OCI-LY1 (cell line): ENCODE data around the gene VGLL3.
"Not testable (repeated sequence)": the region's sequence is repeated elsewhere in the genome, so short reads cannot be mapped to it uniquely, and the experiment has no call there.

ENCODE experiments used
- H2AFZ ChIP-seq: fragments of 200-600 bp; sonication (generic), shearing (Covaris generic); 2 replicates; pipeline ENCODE4 v1.6.0; 2014; ENCODE audit warnings: antibody characterized with exemption, mild to moderate bottlenecking, low read length
- H3F3A ChIP-seq: fragments of 200-600 bp; sonication (generic), shearing (Covaris generic); 2 replicates; pipeline ENCODE4 v1.6.0; 2014; ENCODE audit warnings: mild to moderate bottlenecking, antibody characterized with exemption, low read length, moderate library complexity; ENCODE audit not compliant: insufficient read depth
- H3K27ac ChIP-seq: fragments of 200-600 bp; sonication (generic); 2 replicates; pipeline ENCODE4 v1.5.1; 2014; ENCODE audit warnings: low read length, mixed run types, mild to moderate bottlenecking, low read depth; ENCODE audit not compliant: poor library complexity, severe bottlenecking
- H3K27me3 ChIP-seq: fragments of 200-600 bp; sonication (generic); 2 replicates; pipeline ENCODE4 v1.6.0; 2014; ENCODE audit warnings: antibody characterized with exemption, mild to moderate bottlenecking, low read length, moderate library complexity; ENCODE audit not compliant: insufficient read depth
- H3K36me3 ChIP-seq: fragments of 200-600 bp; sonication (generic); 2 replicates; pipeline ENCODE4 v1.6.1; 2014; ENCODE audit warnings: mild to moderate bottlenecking, antibody characterized with exemption, low read length, moderate library complexity, mixed read lengths; ENCODE audit not compliant: insufficient read depth
- H3K4me1 ChIP-seq: fragments of 200-600 bp; sonication (generic); 2 replicates; pipeline ENCODE4 v1.5.1; 2014; ENCODE audit warnings: mild to moderate bottlenecking, low read length, moderate library complexity; ENCODE audit not compliant: insufficient read depth, severe bottlenecking
- H3K4me2 ChIP-seq: fragments of 200-600 bp; sonication (generic), shearing (Covaris generic); 2 replicates; pipeline ENCODE4 v1.6.1; 2014; ENCODE audit warnings: low read length
- H3K4me3 ChIP-seq: fragments of 200-600 bp; sonication (generic); 2 replicates; pipeline ENCODE4 v1.5.1; 2014; ENCODE audit warnings: low read length, low read depth, mild to moderate bottlenecking, mixed read lengths; ENCODE audit not compliant: poor library complexity, severe bottlenecking
- H3K79me2 ChIP-seq: fragments of 200-600 bp; shearing (Covaris generic); 2 replicates; pipeline ENCODE4 v1.6.1; 2016; ENCODE audit warnings: mixed run types, low read length, mixed read lengths; ENCODE audit not compliant: insufficient read depth
- H3K9ac ChIP-seq: fragments of 200-600 bp; sonication (generic), shearing (Covaris generic); 2 replicates; pipeline ENCODE4 v1.6.1; 2014; ENCODE audit warnings: mild to moderate bottlenecking, low read length, mixed read lengths
- H3K9me2 ChIP-seq: fragments of 200-600 bp; sonication (generic), shearing (Covaris generic); 2 replicates; pipeline ENCODE4 v1.6.1; 2014; ENCODE audit warnings: low read depth, mild to moderate bottlenecking, low read length, mixed read lengths
- H3K9me3 ChIP-seq: fragments of 200-600 bp; shearing (Covaris generic); 2 replicates; pipeline ENCODE4 v1.6.1; 2014; ENCODE audit warnings: low read length, mixed read lengths
- H4K20me1 ChIP-seq: fragments of 200-600 bp; sonication (generic), shearing (Covaris generic); 2 replicates; pipeline ENCODE4 v1.6.0; 2016; ENCODE audit warnings: mild to moderate bottlenecking, low read length; ENCODE audit not compliant: insufficient read depth
- CTCF ChIP-seq: fragments of 200-600 bp; sonication (generic), shearing (Covaris generic); IDR thresholded peaks from 2 replicates; pipeline ENCODE4 v1.5.1; 2017; ENCODE audit warnings: mild to moderate bottlenecking, antibody characterized with exemption, low read length, moderate library complexity, mixed read lengths
- EZH2 ChIP-seq: fragments of 200-600 bp; sonication (generic), shearing (Covaris generic); IDR thresholded peaks from 2 replicates; pipeline ENCODE4 v1.8.0; 2017; ENCODE audit warnings: borderline replicate concordance, mixed run types, mild to moderate bottlenecking, antibody characterized with exemption, low read length, moderate library complexity, mixed read lengths

Gene VGLL3

GRCh38 chr3:86978111-86978551, 12.8 kb downstream of the VGLL3 start:
- Histone ChIP-seq H2AFZ (no peak overlapping the region), H3K9me3 (no peaks in the 10 kb centered on the region), H3K4me3 (no peak overlapping the region), H3K27ac (no peak overlapping the region), H3K4me1 (no peaks in the 10 kb centered on the region), H3K27me3 (no peaks in the 10 kb centered on the region), H3K9me2 (no peaks in the 10 kb centered on the region), H3K36me3 (no peaks in the 10 kb centered on the region), H4K20me1 (no peaks in the 10 kb centered on the region), H3F3A (no peaks in the 10 kb centered on the region), H3K9ac (no peak overlapping the region), H3K79me2 (no peaks in the 10 kb centered on the region), H3K4me2 (no peak overlapping the region)
- TF ChIP-seq CTCF (no peak), EZH2 (no peak)

- Histone ChIP-seq H3F3A (no peaks in the 10 kb centered on the region), H3K27me3 (no peaks in the 10 kb centered on the region), H3K9me3 (no peaks in the 10 kb centered on the region), H3K4me3 (no peak overlapping the region), H3K4me2 (no peak overlapping the region), H3K9ac (no peak overlapping the region), H3K9me2 (no peaks in the 10 kb centered on the region), H3K79me2 (no peaks in the 10 kb centered on the region), H3K27ac (no peak overlapping the region), H2AFZ (no peak overlapping the region), H4K20me1 (no peaks in the 10 kb centered on the region), H3K4me1 (no peaks in the 10 kb centered on the region), H3K36me3 (no peaks in the 10 kb centered on the region)
- TF ChIP-seq EZH2 (no peak), CTCF (no peak)
Observed at GRCh38 chr3:86976219-86976618, 14.7 kb downstream of the VGLL3 start.

- not testable (repeated sequence) for H3K36me3 ChIP-seq, H3F3A ChIP-seq, H2AFZ ChIP-seq, H3K9me3 ChIP-seq, H3K4me1 ChIP-seq, H3K9ac ChIP-seq, H3K79me2 ChIP-seq, H3K27ac ChIP-seq, H3K9me2 ChIP-seq, H3K4me2 ChIP-seq, H3K27me3 ChIP-seq, H4K20me1 ChIP-seq, H3K4me3 ChIP-seq
Observed at GRCh38 chr3:86974177-86974576, 16.8 kb downstream of the VGLL3 start.

GRCh38 chr3:86973440-86973839, 17.5 kb downstream of the VGLL3 start:
- Histone ChIP-seq H3K27ac (no peak overlapping the region), H3K9me3 (no peaks in the 10 kb centered on the region), H3F3A (no peaks in the 10 kb centered on the region), H2AFZ (no peak overlapping the region), H3K4me2 (no peak overlapping the region), H4K20me1 (no peaks in the 10 kb centered on the region), H3K27me3 (no peaks in the 10 kb centered on the region), H3K4me1 (no peaks in the 10 kb centered on the region), H3K4me3 (no peak overlapping the region), H3K9ac (no peak overlapping the region), H3K36me3 (no peaks in the 10 kb centered on the region), H3K9me2 (no peaks in the 10 kb centered on the region), H3K79me2 (no peaks in the 10 kb centered on the region)
- TF ChIP-seq CTCF (no peak), EZH2 (no peak)
